Panc1 (cell line): ENCODE data around the gene DHX34.

Experiments used
- CTCF ChIP-seq: fragments of 450-650 bp; IDR thresholded peaks from 2 replicates; pipeline ENCODE4 v1.5.1; 2017; ENCODE audit warnings: mild to moderate bottlenecking
- TCF7L2 ChIP-seq: IDR thresholded peaks from 2 replicates; pipeline ENCODE4 v1.6.1; 2011; ENCODE audit warnings: mild to moderate bottlenecking, low read depth, low read length, inconsistent platforms

GRCh38 chr19:47419789-47420188 is 70.7 kb downstream of the DHX34 start:
- TF ChIP-seq CTCF (no peak), TCF7L2 (no peak)
